Measurements from ENCODE around the gene EHD4.

EHD4 gene

GRCh38 chr15:41932511-41933289 lies 39.7 kb downstream of the EHD4 start:
- no peak for DNase-seq (ENCODE audit: low read depth)
- no peak overlapping the region for H3K4me3 ChIP-seq (ENCODE audit: low read depth, low read length)
- TF ChIP-seq CTCF (IDR thresholded peaks at IDR 0.05; ENCODE audit: low read depth, low read length, missing control alignments): no peak

- no peak for TF ChIP-seq CTCF (IDR thresholded peaks at IDR 0.05; ENCODE audit: low read depth, low read length, missing control alignments)
- H3K4me3 ChIP-seq (ENCODE audit: low read depth, low read length): no peak overlapping the region
- no peak for DNase-seq (ENCODE audit: low read depth)
Measured at GRCh38 chr15:41932101-41932500, 40.3 kb downstream of the EHD4 start.

DNA sequence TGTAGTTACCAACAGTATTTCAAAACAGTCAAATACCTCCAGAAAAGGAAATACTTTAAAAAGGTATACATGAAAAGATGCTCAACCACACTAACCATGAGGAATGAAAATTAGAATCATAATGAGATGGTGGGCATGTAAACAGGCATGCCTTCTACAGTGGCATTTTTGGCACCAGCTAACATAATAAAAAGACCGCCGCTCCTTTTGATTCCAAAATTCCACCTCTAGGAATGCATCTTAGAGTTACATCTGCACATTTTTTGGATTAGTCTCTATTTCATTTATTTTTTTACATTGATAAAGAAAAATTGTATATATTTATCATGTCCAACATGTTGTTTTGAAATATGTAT lies 41.5 kb downstream of the EHD4 start:
- no peak for TF ChIP-seq CTCF (IDR thresholded peaks at IDR 0.05; ENCODE audit: low read depth, low read length, missing control alignments)
- no peak overlapping the region for H3K4me3 ChIP-seq (ENCODE audit: low read depth, low read length)
- no peak for DNase-seq (ENCODE audit: low read depth)

- TF ChIP-seq CTCF (IDR thresholded peaks at IDR 0.05; ENCODE audit: low read depth, low read length, missing control alignments): no peak
Measured at GRCh38 chr15:41930221-41930866, 42.0 kb downstream of the EHD4 start.

GRCh38 chr15:41928637-41929620 lies 43.4 kb downstream of the EHD4 start:
- DNase-seq (ENCODE audit: low read depth): no peak
- no peak for TF ChIP-seq CTCF (IDR thresholded peaks at IDR 0.05; ENCODE audit: low read depth, low read length, missing control alignments)
- no peak overlapping the region for H3K4me3 ChIP-seq (ENCODE audit: low read depth, low read length)

More at GRCh38 chr15:41930221-41930866, 42.0 kb downstream of the EHD4 start:
- H3K4me3 ChIP-seq (ENCODE audit: low read depth, low read length): no peak overlapping the region
- DNase-seq (ENCODE audit: low read depth): no peak

DNA sequence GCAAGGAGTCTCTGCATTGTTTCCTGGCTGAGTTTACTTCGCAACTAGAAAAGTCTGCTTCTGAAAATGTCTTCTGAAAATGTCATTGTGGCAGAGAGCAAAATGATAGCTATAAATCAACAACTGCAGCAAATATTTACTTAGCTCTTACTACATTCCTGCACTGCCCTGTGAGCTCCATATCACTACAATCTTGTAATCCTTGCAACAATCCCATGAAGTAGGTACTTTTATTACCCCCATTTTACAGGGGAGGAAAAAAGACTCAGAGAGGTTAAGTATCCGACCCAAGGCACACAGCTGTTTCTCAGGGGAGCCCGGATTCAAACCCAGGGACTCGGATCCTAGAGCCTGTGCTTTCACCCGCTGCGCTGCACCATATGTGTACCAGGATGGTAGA lies 44.3 kb downstream of the EHD4 start:
- H3K4me3 ChIP-seq (ENCODE audit: low read depth, low read length): no peak overlapping the region
- no peak for TF ChIP-seq CTCF (IDR thresholded peaks at IDR 0.05; ENCODE audit: low read depth, low read length, missing control alignments)
- DNase-seq (ENCODE audit: low read depth): no peak
